OCI-LY1 (cell line): ENCODE data around the gene HNRNPC.

ENCODE experiments used
- CTCF ChIP-seq: fragments of 200-600 bp; sonication (generic), shearing (Covaris generic); IDR thresholded peaks from 2 replicates; pipeline ENCODE4 v1.5.1; 2017; ENCODE audit warnings: mild to moderate bottlenecking, antibody characterized with exemption, low read length, moderate library complexity, mixed read lengths
- EZH2 ChIP-seq: fragments of 200-600 bp; sonication (generic), shearing (Covaris generic); IDR thresholded peaks from 2 replicates; pipeline ENCODE4 v1.8.0; 2017; ENCODE audit warnings: borderline replicate concordance, mixed run types, mild to moderate bottlenecking, antibody characterized with exemption, low read length, moderate library complexity, mixed read lengths

DNA sequence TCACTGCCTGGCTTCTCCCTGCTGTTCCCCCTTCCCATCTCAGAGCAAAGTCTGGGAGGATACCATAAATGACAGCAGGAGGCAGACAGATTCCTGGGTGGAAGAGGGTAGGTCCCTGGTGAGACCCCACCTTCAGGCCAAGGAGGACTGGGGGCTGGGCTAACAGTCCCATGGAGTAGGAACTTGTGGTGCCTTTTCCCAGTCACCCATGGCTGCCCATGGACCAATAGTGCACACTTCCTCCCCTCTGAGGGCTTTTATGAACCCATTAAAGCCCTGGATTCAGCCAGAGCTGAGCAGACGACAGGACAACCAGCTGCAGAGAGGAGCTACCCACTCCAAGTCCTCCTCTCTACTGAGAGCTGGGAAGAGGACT lies 76.8 kb downstream of the HNRNPC start:
- TF ChIP-seq CTCF, result no peak
- TF ChIP-seq EZH2, result no peak
